ENCODE data around the gene ZFPM1. TPM values are rescaled to one million over a fixed set of nuclear protein-coding genes. Genes with fewer than 3 reads are reported as not detected.

Gene ZFPM1
- total and polyA plus RNA-seq, 2 experiments from 2014 or later = 0.53 to 2.2 TPM

DNA sequence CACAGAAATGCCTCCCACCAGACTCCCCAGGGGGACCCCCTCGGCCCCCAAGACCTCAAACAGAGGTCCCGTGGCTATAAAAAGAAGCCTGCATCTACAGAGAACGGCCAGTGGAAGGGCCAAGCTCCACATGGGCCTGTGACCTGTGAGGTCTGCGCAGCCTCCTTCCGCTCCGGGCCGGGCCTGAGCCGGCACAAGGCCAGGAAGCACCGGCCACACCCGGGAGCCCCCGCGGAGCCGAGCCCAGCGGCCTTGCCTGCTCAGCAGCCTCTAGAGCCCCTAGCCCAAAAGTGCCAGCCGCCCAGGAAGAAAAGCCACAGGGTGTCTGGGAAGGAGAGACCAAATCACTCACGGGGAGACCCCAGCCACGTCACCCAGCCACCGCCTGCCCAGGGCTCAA is 18.3 kb upstream of the ZFPM1 start:
- no peak overlapping the region for H3K27ac ChIP-seq (ENCODE audit: low read depth)
- TF ChIP-seq, protein P1, sequence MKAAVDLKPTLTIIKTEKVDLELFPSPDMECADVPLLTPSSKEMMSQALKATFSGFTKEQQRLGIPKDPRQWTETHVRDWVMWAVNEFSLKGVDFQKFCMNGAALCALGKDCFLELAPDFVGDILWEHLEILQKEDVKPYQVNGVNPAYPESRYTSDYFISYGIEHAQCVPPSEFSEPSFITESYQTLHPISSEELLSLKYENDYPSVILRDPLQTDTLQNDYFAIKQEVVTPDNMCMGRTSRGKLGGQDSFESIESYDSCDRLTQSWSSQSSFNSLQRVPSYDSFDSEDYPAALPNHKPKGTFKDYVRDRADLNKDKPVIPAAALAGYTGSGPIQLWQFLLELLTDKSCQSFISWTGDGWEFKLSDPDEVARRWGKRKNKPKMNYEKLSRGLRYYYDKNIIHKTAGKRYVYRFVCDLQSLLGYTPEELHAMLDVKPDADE (IDR thresholded peaks at IDR 0.05) = no peak
- TF ChIP-seq ZNF114 (CRISPR knock-in tag; IDR thresholded peaks at IDR 0.05) = no peak
- TF ChIP-seq, protein P2, sequence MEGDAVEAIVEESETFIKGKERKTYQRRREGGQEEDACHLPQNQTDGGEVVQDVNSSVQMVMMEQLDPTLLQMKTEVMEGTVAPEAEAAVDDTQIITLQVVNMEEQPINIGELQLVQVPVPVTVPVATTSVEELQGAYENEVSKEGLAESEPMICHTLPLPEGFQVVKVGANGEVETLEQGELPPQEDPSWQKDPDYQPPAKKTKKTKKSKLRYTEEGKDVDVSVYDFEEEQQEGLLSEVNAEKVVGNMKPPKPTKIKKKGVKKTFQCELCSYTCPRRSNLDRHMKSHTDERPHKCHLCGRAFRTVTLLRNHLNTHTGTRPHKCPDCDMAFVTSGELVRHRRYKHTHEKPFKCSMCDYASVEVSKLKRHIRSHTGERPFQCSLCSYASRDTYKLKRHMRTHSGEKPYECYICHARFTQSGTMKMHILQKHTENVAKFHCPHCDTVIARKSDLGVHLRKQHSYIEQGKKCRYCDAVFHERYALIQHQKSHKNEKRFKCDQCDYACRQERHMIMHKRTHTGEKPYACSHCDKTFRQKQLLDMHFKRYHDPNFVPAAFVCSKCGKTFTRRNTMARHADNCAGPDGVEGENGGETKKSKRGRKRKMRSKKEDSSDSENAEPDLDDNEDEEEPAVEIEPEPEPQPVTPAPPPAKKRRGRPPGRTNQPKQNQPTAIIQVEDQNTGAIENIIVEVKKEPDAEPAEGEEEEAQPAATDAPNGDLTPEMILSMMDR (conservative IDR thresholded peaks at IDR 0.05; ENCODE audit: low read depth in 2 of 2) = no peak
- TF ChIP-seq EZH2 (IDR thresholded peaks at IDR 0.05; ENCODE audit: low read depth, unreplicated experiment) = no peak
- TF ChIP-seq, protein P3, sequence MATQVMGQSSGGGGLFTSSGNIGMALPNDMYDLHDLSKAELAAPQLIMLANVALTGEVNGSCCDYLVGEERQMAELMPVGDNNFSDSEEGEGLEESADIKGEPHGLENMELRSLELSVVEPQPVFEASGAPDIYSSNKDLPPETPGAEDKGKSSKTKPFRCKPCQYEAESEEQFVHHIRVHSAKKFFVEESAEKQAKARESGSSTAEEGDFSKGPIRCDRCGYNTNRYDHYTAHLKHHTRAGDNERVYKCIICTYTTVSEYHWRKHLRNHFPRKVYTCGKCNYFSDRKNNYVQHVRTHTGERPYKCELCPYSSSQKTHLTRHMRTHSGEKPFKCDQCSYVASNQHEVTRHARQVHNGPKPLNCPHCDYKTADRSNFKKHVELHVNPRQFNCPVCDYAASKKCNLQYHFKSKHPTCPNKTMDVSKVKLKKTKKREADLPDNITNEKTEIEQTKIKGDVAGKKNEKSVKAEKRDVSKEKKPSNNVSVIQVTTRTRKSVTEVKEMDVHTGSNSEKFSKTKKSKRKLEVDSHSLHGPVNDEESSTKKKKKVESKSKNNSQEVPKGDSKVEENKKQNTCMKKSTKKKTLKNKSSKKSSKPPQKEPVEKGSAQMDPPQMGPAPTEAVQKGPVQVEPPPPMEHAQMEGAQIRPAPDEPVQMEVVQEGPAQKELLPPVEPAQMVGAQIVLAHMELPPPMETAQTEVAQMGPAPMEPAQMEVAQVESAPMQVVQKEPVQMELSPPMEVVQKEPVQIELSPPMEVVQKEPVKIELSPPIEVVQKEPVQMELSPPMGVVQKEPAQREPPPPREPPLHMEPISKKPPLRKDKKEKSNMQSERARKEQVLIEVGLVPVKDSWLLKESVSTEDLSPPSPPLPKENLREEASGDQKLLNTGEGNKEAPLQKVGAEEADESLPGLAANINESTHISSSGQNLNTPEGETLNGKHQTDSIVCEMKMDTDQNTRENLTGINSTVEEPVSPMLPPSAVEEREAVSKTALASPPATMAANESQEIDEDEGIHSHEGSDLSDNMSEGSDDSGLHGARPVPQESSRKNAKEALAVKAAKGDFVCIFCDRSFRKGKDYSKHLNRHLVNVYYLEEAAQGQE (IDR thresholded peaks at IDR 0.05; ENCODE audit: unreplicated experiment) = no peak
- TF ChIP-seq NANOG (IDR thresholded peaks at IDR 0.05; ENCODE audit: borderline replicate concordance) = no peak
- no peak for TF ChIP-seq ZNF331 (CRISPR knock-in tag; IDR thresholded peaks at IDR 0.05; ENCODE audit: low read depth)
- no peak for TF ChIP-seq JUNB (IDR thresholded peaks at IDR 0.05; ENCODE audit: unreplicated experiment)
- TF ChIP-seq CREB1 (CRISPR knock-in tag; IDR thresholded peaks at IDR 0.05; ENCODE audit: low read depth) = no peak
- TF ChIP-seq STAT1 (IDR thresholded peaks at IDR 0.05; ENCODE audit: unreplicated experiment) = no peak
- TF ChIP-seq, protein P4, sequence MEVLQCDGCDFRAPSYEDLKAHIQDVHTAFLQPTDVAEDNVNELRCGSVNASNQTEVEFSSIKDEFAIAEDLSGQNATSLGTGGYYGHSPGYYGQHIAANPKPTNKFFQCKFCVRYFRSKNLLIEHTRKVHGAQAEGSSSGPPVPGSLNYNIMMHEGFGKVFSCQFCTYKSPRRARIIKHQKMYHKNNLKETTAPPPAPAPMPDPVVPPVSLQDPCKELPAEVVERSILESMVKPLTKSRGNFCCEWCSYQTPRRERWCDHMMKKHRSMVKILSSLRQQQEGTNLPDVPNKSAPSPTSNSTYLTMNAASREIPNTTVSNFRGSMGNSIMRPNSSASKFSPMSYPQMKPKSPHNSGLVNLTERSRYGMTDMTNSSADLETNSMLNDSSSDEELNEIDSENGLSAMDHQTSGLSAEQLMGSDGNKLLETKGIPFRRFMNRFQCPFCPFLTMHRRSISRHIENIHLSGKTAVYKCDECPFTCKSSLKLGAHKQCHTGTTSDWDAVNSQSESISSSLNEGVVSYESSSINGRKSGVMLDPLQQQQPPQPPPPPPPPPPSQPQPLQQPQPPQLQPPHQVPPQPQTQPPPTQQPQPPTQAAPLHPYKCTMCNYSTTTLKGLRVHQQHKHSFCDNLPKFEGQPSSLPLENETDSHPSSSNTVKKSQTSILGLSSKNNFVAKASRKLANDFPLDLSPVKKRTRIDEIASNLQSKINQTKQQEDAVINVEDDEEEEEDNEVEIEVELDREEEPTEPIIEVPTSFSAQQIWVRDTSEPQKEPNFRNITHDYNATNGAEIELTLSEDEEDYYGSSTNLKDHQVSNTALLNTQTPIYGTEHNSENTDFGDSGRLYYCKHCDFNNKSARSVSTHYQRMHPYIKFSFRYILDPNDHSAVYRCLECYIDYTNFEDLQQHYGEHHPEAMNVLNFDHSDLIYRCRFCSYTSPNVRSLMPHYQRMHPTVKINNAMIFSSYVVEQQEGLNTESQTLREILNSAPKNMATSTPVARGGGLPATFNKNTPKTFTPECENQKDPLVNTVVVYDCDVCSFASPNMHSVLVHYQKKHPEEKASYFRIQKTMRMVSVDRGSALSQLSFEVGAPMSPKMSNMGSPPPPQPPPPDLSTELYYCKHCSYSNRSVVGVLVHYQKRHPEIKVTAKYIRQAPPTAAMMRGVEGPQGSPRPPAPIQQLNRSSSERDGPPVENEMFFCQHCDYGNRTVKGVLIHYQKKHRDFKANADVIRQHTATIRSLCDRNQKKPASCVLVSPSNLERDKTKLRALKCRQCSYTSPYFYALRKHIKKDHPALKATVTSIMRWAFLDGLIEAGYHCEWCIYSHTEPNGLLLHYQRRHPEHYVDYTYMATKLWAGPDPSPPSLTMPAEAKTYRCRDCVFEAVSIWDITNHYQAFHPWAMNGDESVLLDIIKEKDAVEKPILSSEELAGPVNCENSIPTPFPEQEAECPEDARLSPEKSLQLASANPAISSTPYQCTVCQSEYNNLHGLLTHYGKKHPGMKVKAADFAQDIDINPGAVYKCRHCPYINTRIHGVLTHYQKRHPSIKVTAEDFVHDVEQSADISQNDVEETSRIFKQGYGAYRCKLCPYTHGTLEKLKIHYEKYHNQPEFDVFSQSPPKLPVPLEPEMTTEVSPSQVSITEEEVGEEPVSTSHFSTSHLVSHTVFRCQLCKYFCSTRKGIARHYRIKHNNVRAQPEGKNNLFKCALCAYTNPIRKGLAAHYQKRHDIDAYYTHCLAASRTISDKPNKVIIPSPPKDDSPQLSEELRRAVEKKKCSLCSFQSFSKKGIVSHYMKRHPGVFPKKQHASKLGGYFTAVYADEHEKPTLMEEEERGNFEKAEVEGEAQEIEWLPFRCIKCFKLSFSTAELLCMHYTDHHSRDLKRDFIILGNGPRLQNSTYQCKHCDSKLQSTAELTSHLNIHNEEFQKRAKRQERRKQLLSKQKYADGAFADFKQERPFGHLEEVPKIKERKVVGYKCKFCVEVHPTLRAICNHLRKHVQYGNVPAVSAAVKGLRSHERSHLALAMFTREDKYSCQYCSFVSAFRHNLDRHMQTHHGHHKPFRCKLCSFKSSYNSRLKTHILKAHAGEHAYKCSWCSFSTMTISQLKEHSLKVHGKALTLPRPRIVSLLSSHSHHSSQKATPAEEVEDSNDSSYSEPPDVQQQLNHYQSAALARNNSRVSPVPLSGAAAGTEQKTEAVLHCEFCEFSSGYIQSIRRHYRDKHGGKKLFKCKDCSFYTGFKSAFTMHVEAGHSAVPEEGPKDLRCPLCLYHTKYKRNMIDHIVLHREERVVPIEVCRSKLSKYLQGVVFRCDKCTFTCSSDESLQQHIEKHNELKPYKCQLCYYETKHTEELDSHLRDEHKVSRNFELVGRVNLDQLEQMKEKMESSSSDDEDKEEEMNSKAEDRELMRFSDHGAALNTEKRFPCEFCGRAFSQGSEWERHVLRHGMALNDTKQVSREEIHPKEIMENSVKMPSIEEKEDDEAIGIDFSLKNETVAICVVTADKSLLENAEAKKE (CRISPR knock-in tag; IDR thresholded peaks at IDR 0.05) = no peak
- TF ChIP-seq POLR2AphosphoS5 (IDR thresholded peaks at IDR 0.05; ENCODE audit: low read depth) = no peak
- TF ChIP-seq EZH2phosphoT487 (IDR thresholded peaks at IDR 0.05; ENCODE audit: unreplicated experiment) = no peak
- Mint-ChIP-seq H3K27me3 (ENCODE audit: insufficient read depth, low read depth, poor library complexity) (peaks cover 12% of the 10 kb centered on the region), H3K27ac (no peak overlapping the region), H3K4me1 (peaks cover 2% of the 10 kb centered on the region; the same call in 2 of the 3 replicates), H3K4me3 (no peak overlapping the region), H3K36me3 (ENCODE audit: low read depth) (no peaks in the 10 kb centered on the region), H3K9me3 (no peaks in the 10 kb centered on the region)
- no peak overlapping the region for H2AFZ ChIP-seq
- H4K20me1 ChIP-seq (replicated peaks; ENCODE audit: insufficient read depth) = no peaks in the 10 kb centered on the region
- no peaks in the 10 kb centered on the region for H3K9me2 ChIP-seq (ENCODE audit: insufficient read depth)
- H3K79me2 ChIP-seq (replicated peaks; ENCODE audit: insufficient read depth) = no peaks in the 10 kb centered on the region
- no peak overlapping the region for H3K4me2 ChIP-seq
- ATAC-seq (no peak), DNase-seq (ENCODE audit: low spot score) (no peak)
- H3K27me3 ChIP-seq (ENCODE audit: insufficient read depth) = no peaks in the 10 kb centered on the region
- H3F3A ChIP-seq (replicated peaks; ENCODE audit: low read depth) = no peaks in the 10 kb centered on the region
- no peak overlapping the region for H3K4me3 ChIP-seq
- H3K36me3 ChIP-seq (ENCODE audit: insufficient read depth) = no peaks in the 10 kb centered on the region
- H3K4me1 ChIP-seq (ENCODE audit: insufficient read depth) = no peaks in the 10 kb centered on the region

All from GM23338 (cell line).